ENCODE data around the gene RERE. TPM values are rescaled to one million over a fixed set of nuclear protein-coding genes. Genes with fewer than 3 reads are reported as not detected.
A peak's percentile ranks its signal among the peaks of the same experiment; 100 is the strongest.

Gene RERE
- total and polyA plus RNA-seq, 2 experiments from 2014 or later, result 39.8 to 62.8 TPM

- no peaks in the 10 kb centered on the region for H3K9me3 ChIP-seq (ENCODE audit: low read depth)
- H2AFZ ChIP-seq, result no peak overlapping the region
- WGBS (ENCODE audit: low lambda C conversion rate, missing lambda C conversion rate), result 97% methylated on average over 3 of the region's 3 CpGs
- peaks cover 10% of the 10 kb centered on the region for H3K4me1 ChIP-seq (ENCODE audit: insufficient read depth)
- no peaks in the 10 kb centered on the region for H4K20me1 ChIP-seq (ENCODE audit: insufficient read depth, poor library complexity, severe bottlenecking)
- no peak overlapping the region for H3K27ac ChIP-seq
- peaks cover 85% of the 10 kb centered on the region for H3K79me2 ChIP-seq
- no peak for DNase-seq (ENCODE audit: low spot score)
- no peak for TF ChIP-seq EZH2phosphoT487 (IDR thresholded peaks at IDR 0.05; ENCODE audit: low read depth, severe bottlenecking, unreplicated experiment)
- no peak for TF ChIP-seq EZH2 (IDR thresholded peaks at IDR 0.05; ENCODE audit: borderline replicate concordance)
- TF ChIP-seq CTCF (IDR thresholded peaks at IDR 0.05; ENCODE audit: poor library complexity), result no peak
- H3K4me3 ChIP-seq, result no peak overlapping the region
- no peaks in the 10 kb centered on the region for H3K9me2 ChIP-seq (replicated peaks; ENCODE audit: insufficient read depth)
- H3K36me3 ChIP-seq (replicated peaks; ENCODE audit: insufficient read depth, low read depth), result no peaks in the 10 kb centered on the region
- H3K4me2 ChIP-seq, result no peak overlapping the region
- H3K27me3 ChIP-seq, result no peaks in the 10 kb centered on the region
These were observed 103.3 kb downstream of the RERE start for GRCh38 chr1:8714173-8714572.

GRCh38 chr1:8712413-8713231 lies 104.8 kb downstream of the RERE start:
- no peaks in the 10 kb centered on the region for H4K20me1 ChIP-seq (ENCODE audit: insufficient read depth, poor library complexity, severe bottlenecking)
- DNase-seq (ENCODE audit: low spot score), result peak; percentile 52
- TF ChIP-seq EZH2 (IDR thresholded peaks at IDR 0.05; ENCODE audit: borderline replicate concordance) (no peak), EZH2phosphoT487 (IDR thresholded peaks at IDR 0.05; ENCODE audit: low read depth, severe bottlenecking, unreplicated experiment) (no peak), CTCF (IDR thresholded peaks at IDR 0.05; ENCODE audit: poor library complexity) (no peak)
- no peaks in the 10 kb centered on the region for H3K36me3 ChIP-seq (replicated peaks; ENCODE audit: insufficient read depth, low read depth)
- peak overlapping the region; percentile 60 for H3K4me2 ChIP-seq
- H3K79me2 ChIP-seq, result peaks cover 85% of the 10 kb centered on the region
- H3K4me1 ChIP-seq (ENCODE audit: insufficient read depth), result peaks cover 12% of the 10 kb centered on the region
- no peaks in the 10 kb centered on the region for H3K27me3 ChIP-seq
- H3K4me3 ChIP-seq, result no peak overlapping the region
- H3K9me2 ChIP-seq (replicated peaks; ENCODE audit: insufficient read depth), result no peaks in the 10 kb centered on the region
- no peaks in the 10 kb centered on the region for H3K9me3 ChIP-seq (ENCODE audit: low read depth)
- peak overlapping the region; percentile 83 for H3K27ac ChIP-seq
- no peak overlapping the region for H2AFZ ChIP-seq
- 3% methylated on average over 5 of the region's 5 CpGs for WGBS (ENCODE audit: low lambda C conversion rate, missing lambda C conversion rate)

- DNase-seq (ENCODE audit: low spot score), result no peak
- H3K79me2 ChIP-seq, result peaks cover 84% of the 10 kb centered on the region
- peak overlapping the region; percentile 83 for H3K27ac ChIP-seq
- no peaks in the 10 kb centered on the region for H3K27me3 ChIP-seq
- H3K36me3 ChIP-seq (replicated peaks; ENCODE audit: insufficient read depth, low read depth), result no peaks in the 10 kb centered on the region
- peaks cover 18% of the 10 kb centered on the region for H3K4me1 ChIP-seq (ENCODE audit: insufficient read depth)
- no peak overlapping the region for H3K4me3 ChIP-seq
- H2AFZ ChIP-seq, result no peak overlapping the region
- 31% methylated on average over 4 of the region's 4 CpGs for WGBS (ENCODE audit: low lambda C conversion rate, missing lambda C conversion rate)
- peak overlapping the region; percentile 60 for H3K4me2 ChIP-seq
- no peaks in the 10 kb centered on the region for H3K9me2 ChIP-seq (replicated peaks; ENCODE audit: insufficient read depth)
- no peaks in the 10 kb centered on the region for H4K20me1 ChIP-seq (ENCODE audit: insufficient read depth, poor library complexity, severe bottlenecking)
- TF ChIP-seq CTCF (IDR thresholded peaks at IDR 0.05; ENCODE audit: poor library complexity) (no peak), EZH2phosphoT487 (IDR thresholded peaks at IDR 0.05; ENCODE audit: low read depth, severe bottlenecking, unreplicated experiment) (no peak), EZH2 (IDR thresholded peaks at IDR 0.05; ENCODE audit: borderline replicate concordance) (no peak)
- no peaks in the 10 kb centered on the region for H3K9me3 ChIP-seq (ENCODE audit: low read depth)
These were observed 105.5 kb downstream of the RERE start for GRCh38 chr1:8711873-8712412.

All from hepatocyte (in vitro differentiated cells).